ENCODE measurements around the gene CHST8. TPM values are rescaled to one million over a fixed set of nuclear protein-coding genes. Genes with fewer than 3 reads are reported as not detected.

The CHST8 gene
- total RNA-seq, 1 experiment from 2014 or later, result 2.3 TPM

- no TSS peak for BruUV-seq (replicated peaks)
- H3K36me3 ChIP-seq (ENCODE audit: insufficient read depth, low read length, poor library complexity, severe bottlenecking), result no peaks in the 10 kb centered on the region
- intact Hi-C loops (cut with micrococcal nuclease; ENCODE audit: unreplicated experiment), result no loop called here
- ChIA-PET CTCF (no interaction called here), POLR2A (ENCODE audit: low non-redundant PET) (no interaction called here)
- no peaks in the 10 kb centered on the region for H3K27me3 ChIP-seq (replicated peaks; ENCODE audit: insufficient read depth, low read depth, low read length, poor library complexity)
- TF ChIP-seq CTCF (conservative IDR thresholded peaks at IDR 0.05; ENCODE audit: low read depth, low read length), result no peak
- TF ChIP-seq EZH2 (IDR thresholded peaks at IDR 0.05; ENCODE audit: borderline replicate concordance, low read depth, low read length, poor library complexity, severe bottlenecking), result no peak
- H3K4me3 ChIP-seq (ENCODE audit: low read depth, low read length, poor library complexity, severe bottlenecking), result no peak overlapping the region
- no peak overlapping the region for H3K27ac ChIP-seq (ENCODE audit: low read depth, low read length, poor library complexity, severe bottlenecking)
- DNase-seq (ENCODE audit: low spot score), result no peak
- H3K9me3 ChIP-seq (ENCODE audit: low read depth, low read length, poor library complexity, severe bottlenecking), result no peaks in the 10 kb centered on the region
- no peaks in the 10 kb centered on the region for H3K4me1 ChIP-seq (ENCODE audit: insufficient read depth, low read length, poor library complexity, severe bottlenecking)
Observed at GRCh38 chr19:33810821-33811220, 189.1 kb downstream of the CHST8 start.

GRCh38 chr19:33811246-33811645 is 189.5 kb downstream of the CHST8 start:
- POLR2A ChIA-PET (ENCODE audit: low non-redundant PET), result no interaction called here

GRCh38 chr19:33811736-33812387 is 190.1 kb downstream of the CHST8 start:
- DNase-seq (ENCODE audit: low spot score), result no peak
- no peak for TF ChIP-seq EZH2 (IDR thresholded peaks at IDR 0.05; ENCODE audit: borderline replicate concordance, low read depth, low read length, poor library complexity, severe bottlenecking)
- TF ChIP-seq CTCF (conservative IDR thresholded peaks at IDR 0.05; ENCODE audit: low read depth, low read length), result no peak
- H3K4me1 ChIP-seq (ENCODE audit: insufficient read depth, low read length, poor library complexity, severe bottlenecking), result no peaks in the 10 kb centered on the region
- no peaks in the 10 kb centered on the region for H3K36me3 ChIP-seq (ENCODE audit: insufficient read depth, low read length, poor library complexity, severe bottlenecking)
- intact Hi-C loops (cut with micrococcal nuclease; ENCODE audit: unreplicated experiment), result no loop called here
- no peak overlapping the region for H3K27ac ChIP-seq (ENCODE audit: low read depth, low read length, poor library complexity, severe bottlenecking)
- CTCF ChIA-PET, result no interaction called here
- H3K4me3 ChIP-seq (ENCODE audit: low read depth, low read length, poor library complexity, severe bottlenecking), result no peak overlapping the region
- no TSS peak for BruUV-seq (replicated peaks)
- POLR2A ChIA-PET (ENCODE audit: low non-redundant PET), result no interaction called here
- H3K27me3 ChIP-seq (replicated peaks; ENCODE audit: insufficient read depth, low read depth, low read length, poor library complexity), result no peaks in the 10 kb centered on the region
- no peaks in the 10 kb centered on the region for H3K9me3 ChIP-seq (ENCODE audit: low read depth, low read length, poor library complexity, severe bottlenecking)

More at GRCh38 chr19:33811246-33811645, 189.5 kb downstream of the CHST8 start:
- BruUV-seq (replicated peaks), result no TSS peak
- H3K4me1 ChIP-seq (ENCODE audit: insufficient read depth, low read length, poor library complexity, severe bottlenecking), result no peaks in the 10 kb centered on the region
- no peaks in the 10 kb centered on the region for H3K9me3 ChIP-seq (ENCODE audit: low read depth, low read length, poor library complexity, severe bottlenecking)
- CTCF ChIA-PET, result no interaction called here
- H3K36me3 ChIP-seq (ENCODE audit: insufficient read depth, low read length, poor library complexity, severe bottlenecking), result no peaks in the 10 kb centered on the region
- no peak for DNase-seq (ENCODE audit: low spot score)
- H3K4me3 ChIP-seq (ENCODE audit: low read depth, low read length, poor library complexity, severe bottlenecking), result no peak overlapping the region
- no peak overlapping the region for H3K27ac ChIP-seq (ENCODE audit: low read depth, low read length, poor library complexity, severe bottlenecking)
- H3K27me3 ChIP-seq (replicated peaks; ENCODE audit: insufficient read depth, low read depth, low read length, poor library complexity), result no peaks in the 10 kb centered on the region
- no peak for TF ChIP-seq CTCF (conservative IDR thresholded peaks at IDR 0.05; ENCODE audit: low read depth, low read length)
- no peak for TF ChIP-seq EZH2 (IDR thresholded peaks at IDR 0.05; ENCODE audit: borderline replicate concordance, low read depth, low read length, poor library complexity, severe bottlenecking)
- intact Hi-C loops (cut with micrococcal nuclease; ENCODE audit: unreplicated experiment), result no loop called here

Data from A673 (cell line).